ENCODE measurements around the gene KRT15.

DNA sequence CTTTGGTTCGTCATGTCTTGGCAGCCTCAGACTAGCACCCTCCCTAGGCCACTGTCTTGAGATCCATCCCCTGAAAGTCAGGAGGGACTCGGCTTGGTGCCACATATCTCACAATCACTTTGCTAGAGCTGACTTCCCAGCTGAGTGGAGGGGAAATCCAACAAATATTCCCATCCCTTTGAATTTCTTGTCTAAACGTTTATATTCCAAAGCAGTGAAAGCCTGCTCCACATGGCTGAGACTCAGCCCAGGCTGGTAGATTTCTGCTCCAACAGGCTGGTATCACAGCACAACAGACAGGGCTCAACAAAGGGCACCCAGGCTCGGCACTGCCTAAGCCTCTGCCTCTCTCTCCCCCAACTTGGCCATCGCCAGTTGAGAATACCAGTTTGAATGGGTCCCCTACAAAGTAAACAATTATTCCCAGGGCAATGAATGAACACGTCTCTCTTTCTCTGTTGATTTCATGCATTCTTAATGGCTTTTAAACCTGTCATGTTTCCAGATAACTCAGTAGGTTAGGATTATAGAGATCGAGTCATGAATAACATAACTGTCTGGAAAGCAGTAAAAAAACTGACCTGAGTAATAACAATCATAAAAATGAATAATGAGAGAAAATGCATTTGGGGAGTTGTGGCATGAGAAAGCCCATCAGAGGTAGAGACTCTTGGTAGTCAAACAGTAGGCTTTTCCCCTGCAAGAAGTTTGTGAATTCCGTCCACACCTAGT is 14.3 kb downstream of the KRT15 start:
- TF ChIP-seq EP300 (IDR thresholded peaks at IDR 0.05) (no peak), CTCF (IDR thresholded peaks at IDR 0.05) (no peak), POLR2A (IDR thresholded peaks at IDR 0.05) (no peak)

All from tibial nerve (tissue), 4 donors.